HEK293 (cell line): ENCODE results near the gene GMPR2.

Experiments used
- ATF2 ChIP-seq: fragments of 450-650 bp; formaldehyde crosslinking; IDR thresholded peaks from 2 replicates; pipeline ENCODE4 v1.5.1; 2016; ENCODE audit warnings: missing biosample characterization, missing genetic modification characterization, low read depth
- BCL11B ChIP-seq: fragments of 450-650 bp; formaldehyde crosslinking; IDR thresholded peaks from 2 replicates; pipeline ENCODE4 v1.5.1; 2016; ENCODE audit warnings: low read depth, missing biosample characterization, missing genetic modification characterization
- HOXA7 ChIP-seq: sonication (generic); formaldehyde crosslinking; IDR thresholded peaks from 2 replicates; pipeline ENCODE4 v1.8.1; 2022; ENCODE audit warnings: missing genetic modification reagents, borderline replicate concordance
- INSM2 ChIP-seq: fragments of 450-650 bp; formaldehyde crosslinking; IDR thresholded peaks from 2 replicates; pipeline ENCODE4 v1.5.1; 2016; ENCODE audit warnings: missing biosample characterization, missing genetic modification characterization
- PRDM1 ChIP-seq: fragments of 450-650 bp; formaldehyde crosslinking; IDR thresholded peaks from 2 replicates; pipeline ENCODE4; 2016; ENCODE audit warnings: missing biosample characterization, missing genetic modification characterization
- PRDM10 ChIP-seq: fragments of 450-650 bp; formaldehyde crosslinking; IDR thresholded peaks from 2 replicates; pipeline ENCODE4 v1.5.1; 2016; ENCODE audit warnings: missing biosample characterization, missing genetic modification characterization
- TRIM28 ChIP-seq: IDR thresholded peaks from 2 replicates; pipeline ENCODE4 v1.6.1; 2011; ENCODE audit warnings: low read length, control low read depth, borderline replicate concordance
- WT1 ChIP-seq: fragments of 450-650 bp; formaldehyde crosslinking; IDR thresholded peaks from 2 replicates; pipeline ENCODE4 v1.5.1; 2016; ENCODE audit warnings: missing biosample characterization, missing genetic modification characterization
- ZBTB44 ChIP-seq: fragments of 450-650 bp; IDR thresholded peaks from 2 replicates; pipeline ENCODE4 v1.5.1; 2018; ENCODE audit warnings: missing biosample characterization, mild to moderate bottlenecking, missing genetic modification characterization
- ZFP69B ChIP-seq: fragments of 450-650 bp; formaldehyde crosslinking; IDR thresholded peaks from 2 replicates; pipeline ENCODE4 v1.5.1; 2016; ENCODE audit warnings: missing biosample characterization, missing genetic modification characterization
- ZNF114 ChIP-seq: fragments of 450-650 bp; formaldehyde crosslinking; IDR thresholded peaks from 2 replicates; pipeline ENCODE4 v1.5.0; 2017; ENCODE audit warnings: missing biosample characterization, missing genetic modification characterization
- ZNF146 ChIP-seq: fragments of 450-650 bp; formaldehyde crosslinking; IDR thresholded peaks from 2 replicates; pipeline ENCODE4 v1.5.1; 2016; ENCODE audit warnings: missing biosample characterization, missing genetic modification characterization
- ZNF175 ChIP-seq: fragments of 450-650 bp; formaldehyde crosslinking; IDR thresholded peaks from 2 replicates; pipeline ENCODE4 v1.5.1; 2016; ENCODE audit warnings: missing biosample characterization, missing genetic modification characterization
- ZNF302 ChIP-seq: fragments of 450-650 bp; formaldehyde crosslinking; IDR thresholded peaks from 2 replicates; pipeline ENCODE4 v1.5.1; 2016; ENCODE audit warnings: missing biosample characterization, missing genetic modification characterization, low read depth
- ZNF398 ChIP-seq: fragments of 450-650 bp; formaldehyde crosslinking; IDR thresholded peaks from 2 replicates; pipeline ENCODE4 v1.5.1; 2017; ENCODE audit warnings: missing biosample characterization, missing genetic modification characterization
- ZNF529 ChIP-seq: fragments of 450-650 bp; formaldehyde crosslinking; IDR thresholded peaks from 2 replicates; pipeline ENCODE4 v1.5.1; 2017; ENCODE audit warnings: missing genetic modification characterization, missing biosample characterization; ENCODE audit not compliant: insufficient replicate concordance
- ZNF530 ChIP-seq: fragments of 450-650 bp; formaldehyde crosslinking; IDR thresholded peaks from 2 replicates; pipeline ENCODE4 v1.5.1; 2016; ENCODE audit warnings: low read depth, missing biosample characterization, missing genetic modification characterization
- ZNF548 ChIP-seq: fragments of 450-650 bp; formaldehyde crosslinking; IDR thresholded peaks from 2 replicates; pipeline ENCODE4 v1.5.1; 2016; ENCODE audit warnings: missing biosample characterization, missing genetic modification characterization
- ZNF558 ChIP-seq: fragments of 450-650 bp; formaldehyde crosslinking; IDR thresholded peaks from 2 replicates; pipeline ENCODE4 v1.5.1; 2016; ENCODE audit warnings: missing biosample characterization, missing genetic modification characterization
- ZNF561 ChIP-seq: fragments of 450-650 bp; IDR thresholded peaks from 2 replicates; pipeline ENCODE4 v1.5.1; 2018; ENCODE audit warnings: missing biosample characterization, missing genetic modification characterization, borderline replicate concordance
- ZNF596 ChIP-seq: fragments of 450-650 bp; IDR thresholded peaks from 2 replicates; pipeline ENCODE4 v1.5.0; 2018; ENCODE audit warnings: missing biosample characterization, mild to moderate bottlenecking, missing genetic modification characterization, moderate library complexity
- ZNF623 ChIP-seq: fragments of 450-650 bp; formaldehyde crosslinking; IDR thresholded peaks from 2 replicates; pipeline ENCODE4 v1.5.1; 2016; ENCODE audit warnings: missing biosample characterization, missing genetic modification characterization
- ZNF624 ChIP-seq: fragments of 450-650 bp; formaldehyde crosslinking; IDR thresholded peaks from 2 replicates; pipeline ENCODE4 v1.5.1; 2017; ENCODE audit warnings: missing biosample characterization, missing genetic modification characterization
- ZNF660 ChIP-seq: fragments of 450-650 bp; IDR thresholded peaks from 2 replicates; pipeline ENCODE4 v1.5.1; 2018; ENCODE audit warnings: missing biosample characterization, mild to moderate bottlenecking, missing genetic modification characterization
- ZNF707 ChIP-seq: fragments of 450-650 bp; formaldehyde crosslinking; IDR thresholded peaks from 2 replicates; pipeline ENCODE4 v1.5.1; 2016; ENCODE audit warnings: missing biosample characterization, missing genetic modification characterization
- ZNF747 ChIP-seq: fragments of 450-650 bp; formaldehyde crosslinking; IDR thresholded peaks from 2 replicates; pipeline ENCODE4 v1.5.1; 2016; ENCODE audit warnings: missing biosample characterization, missing genetic modification characterization
- ZSCAN4 ChIP-seq: fragments of 450-650 bp; formaldehyde crosslinking; IDR thresholded peaks from 2 replicates; pipeline ENCODE4 v1.5.1; 2017; ENCODE audit warnings: missing biosample characterization, missing genetic modification characterization
- ZXDB ChIP-seq: fragments of 450-650 bp; formaldehyde crosslinking; IDR thresholded peaks from 2 replicates; pipeline ENCODE4 v1.5.1; 2016; ENCODE audit warnings: missing biosample characterization, missing genetic modification characterization

The GMPR2 gene

GRCh38 chr14:24212924-24213865 lies 19.5 kb upstream of the GMPR2 start, which contains the start of gene CHMP4A (continued):
- peak; percentile 68 for TF ChIP-seq ZNF398 (tag by site-specific recombination)
- no peak; the same call in 1 of the 2 replicates for TF ChIP-seq ATF2 (tag by site-specific recombination)
- TF ChIP-seq ZNF175 (tag by site-specific recombination): no peak
- no peak for TF ChIP-seq ZNF624
- TF ChIP-seq ZBTB44 (tag by site-specific recombination): no peak
- peak; percentile 94 for TF ChIP-seq ZXDB (tag by site-specific recombination)
- TF ChIP-seq ZFP69B: peak; percentile 58; the same call in 1 of the 2 replicates
- no peak for TF ChIP-seq ZNF530 (tag by site-specific recombination)
- no peak for TF ChIP-seq ZNF558 (tag by site-specific recombination)
- TF ChIP-seq TRIM28: 0 out of 2 replicates have a peak, but pooled peaks have one; percentile 49
- no peak; the same call in 1 of the 2 replicates for TF ChIP-seq ZSCAN4 (tag by site-specific recombination)
- TF ChIP-seq PRDM10 (tag by site-specific recombination): peak; percentile 99
- no peak for TF ChIP-seq PRDM1 (tag by site-specific recombination)
- TF ChIP-seq ZNF623 (tag by site-specific recombination): no peak
- TF ChIP-seq ZNF114 (tag by site-specific recombination): no peak
- TF ChIP-seq ZNF747 (tag by site-specific recombination): no peak
- TF ChIP-seq ZNF529 (tag by site-specific recombination): no peak
- TF ChIP-seq ZNF707 (tag by site-specific recombination): no peak
- no peak for TF ChIP-seq ZNF302 (tag by site-specific recombination)
- TF ChIP-seq ZNF548: no peak
- TF ChIP-seq WT1: peak; percentile 60; the same call in 1 of the 2 replicates
- TF ChIP-seq INSM2 (tag by site-specific recombination): peak; percentile 26; the same call in 1 of the 2 replicates
- TF ChIP-seq HOXA7: no peak
- TF ChIP-seq ZNF146 (tag by site-specific recombination): no peak
- TF ChIP-seq ZNF596 (tag by site-specific recombination): no peak
- TF ChIP-seq BCL11B: no peak
- no peak for TF ChIP-seq ZNF660 (tag by site-specific recombination)
- 0 out of 2 replicates have a peak, but pooled peaks have one; percentile 87 for TF ChIP-seq ZNF561
